ENCODE measurements around the gene TICAM1. TPM values are rescaled to one million over a fixed set of nuclear protein-coding genes. Genes with fewer than 3 reads are reported as not detected.

TICAM1 gene
- total and polyA plus RNA-seq, 2 of the 13 experiments (the other 11 are each of a cell fraction or from before 2014, with no cell fraction given): 0.33 to 0.95 TPM

- TF ChIP-seq ZNF343 (CRISPR knock-in tag; IDR thresholded peaks at IDR 0.05): no peak
- peak; percentile 86 for TF ChIP-seq HDAC1 (CRISPR knock-in tag; IDR thresholded peaks at IDR 0.05)
- TF ChIP-seq SALL1 (CRISPR knock-in tag; IDR thresholded peaks at IDR 0.05): peak; percentile 26
- no peak; the same call in 1 of the 2 replicates for TF ChIP-seq ZNF703 (CRISPR knock-in tag; IDR thresholded peaks at IDR 0.05; ENCODE audit: borderline replicate concordance)
- no peak for TF ChIP-seq PRDM4 (CRISPR knock-in tag; IDR thresholded peaks at IDR 0.05; ENCODE audit: borderline replicate concordance)
- no peak for TF ChIP-seq ZNF660 (CRISPR knock-in tag; IDR thresholded peaks at IDR 0.05; ENCODE audit: borderline replicate concordance, low read depth)
- TF ChIP-seq NFKB2 (CRISPR knock-in tag; IDR thresholded peaks at IDR 0.05; ENCODE audit: borderline replicate concordance): peak; percentile 58; the same call in 1 of the 2 replicates
- TF ChIP-seq ZNF224 (CRISPR knock-in tag; IDR thresholded peaks at IDR 0.05): no peak
- no peak for TF ChIP-seq IRF1 (CRISPR knock-in tag; IDR thresholded peaks at IDR 0.05; ENCODE audit: low read depth)
- peak; percentile 63; the same call in 1 of the 2 replicates for TF ChIP-seq USF2 (IDR thresholded peaks at IDR 0.05; ENCODE audit: low read depth, low read length)
- peak; percentile 78 for TF ChIP-seq USF2 (CRISPR knock-in tag; IDR thresholded peaks at IDR 0.05; ENCODE audit: borderline replicate concordance)
- TF ChIP-seq ZNF597 (CRISPR knock-in tag; IDR thresholded peaks at IDR 0.05): peak; percentile 99
- TF ChIP-seq ARID2 (CRISPR knock-in tag; IDR thresholded peaks at IDR 0.05; ENCODE audit: borderline replicate concordance): no peak
- TF ChIP-seq ZFP82 (CRISPR knock-in tag; IDR thresholded peaks at IDR 0.05; ENCODE audit: borderline replicate concordance): peak; percentile 43; the same call in 1 of the 2 replicates
- peak; percentile 40 for TF ChIP-seq PAXIP1 (CRISPR knock-in tag; conservative IDR thresholded peaks at IDR 0.05)
- TF ChIP-seq FIP1L1 (IDR thresholded peaks at IDR 0.05; ENCODE audit: borderline replicate concordance, insufficient read depth, low read depth, low read length): no peak
- TF ChIP-seq KLF12 (CRISPR knock-in tag; IDR thresholded peaks at IDR 0.05; ENCODE audit: borderline replicate concordance): no peak
Observed at GRCh38 chr19:4791183-4792018, 40.1 kb downstream of the TICAM1 start, which contains the start of gene FEM1A (continued).

Measured in HepG2 (cell line).